Psoas muscle (tissue), 8 donors: Measurements from ENCODE around the gene ROBO3. TPM values are rescaled to one million over a fixed set of nuclear protein-coding genes. Genes with fewer than 3 reads are reported as not detected.

ENCODE experiments used
- ATAC-seq, 4 donors: fragments of 200-7000 bp; cut with Tn5 transposase; one replicate each; pipeline ENCODE4 v1.9.1; 2020; ENCODE audit warnings: moderate library complexity in 3 of 4, mild to moderate bottlenecking in 2 of 4
- DNase-seq, 2 donors: peaks; one replicate each; pipeline ENCODE4 v3.0.0-alpha.2; 2020
- H3K27ac ChIP-seq: fragments of 200-600 bp; one replicate; pipeline ENCODE4 v1.8.0; 2022
- H3K27me3 ChIP-seq, 3 donors: fragments of 200-600 bp in 1 of 3; one replicate each; pipeline versions ENCODE4 v1.6.1 to v1.8.0; 2013 to 2022; ENCODE audit warnings: low read length in 2 of 3, mild to moderate bottlenecking in 2 of 3, moderate library complexity in 1 of 3; ENCODE audit not compliant: insufficient read depth in 3 of 3
- H3K36me3 ChIP-seq, 2 donors: fragments of 200-600 bp in 1 of 2; one replicate each; pipeline versions ENCODE4 v1.6.1 to v1.8.0; 2013 to 2022; ENCODE audit warnings: low read depth in 1 of 2, mild to moderate bottlenecking in 1 of 2, moderate library complexity in 1 of 2; ENCODE audit not compliant: insufficient read depth in 1 of 2
- H3K4me1 ChIP-seq: fragments of 200-600 bp; one replicate; pipeline ENCODE4 v1.8.0; 2022
- H3K4me3 ChIP-seq: fragments of 200-600 bp; one replicate; pipeline ENCODE4 v1.8.0; 2022; ENCODE audit warnings: mild to moderate bottlenecking
- H3K9me3 ChIP-seq: fragments of 200-600 bp; one replicate; pipeline ENCODE4 v1.8.0; 2022
- CTCF ChIP-seq: fragments of 200-600 bp; IDR thresholded peaks from one replicate; pipeline ENCODE4 v1.8.0; 2022; ENCODE audit warnings: antibody characterized with exemption
- WGBS, 3 donors: extraction: QIAGEN DNeasy Blood & Tissue Kit; methylation state at CpG; one replicate each; pipeline versions ENCODE4 v1.1.6 to v1.1.7; 2013; 5-methylcytosine and 5-hydroxymethylcytosine counted together
- intact Hi-C, 2 donors: fragments of 100-400 bp; cut with DNase I; formaldehyde crosslinking; loops; one replicate each; pipeline versions ENCODE4 v1.11.0 to v1.14.2; 2022
- polyA plus RNA-seq, 3 donors: library from polyadenylated mRNA; stranded (reverse); fragments of 200-250 nt; gene quantifications; one replicate each; pipeline ENCODE4 v1.2.3, GENCODE V29; 2013
- total RNA-seq, 4 donors: library from RNA; stranded (reverse); fragmentation: NEBNext Ultra II Directional in 2 of 4; extraction: Animal tissue kit (Norgen Biotek cat#: 25700) in 2 of 4; gene quantifications; one replicate each; pipeline versions ENCODE4 v1.2.1 to v1.2.4, GENCODE V29; 2021 to 2023
- donor health status: healthy with polysubstance abuse.
- donor health status: DM: no; HTN: no; CAD: no; lungs with moderate emphysema.
- donor health status: Bipolar disorder and iron deficiency.
- donor health status: healthy.
- donor health status: DM: yes; HTN: yes; CAD: no.
- donor health status: DM: no; HTN: no; CAD: no.
- donor health status: DM: no; HTN: no; CAD: no.
- donor health status: DM: yes; HTN: yes; CAD: no.

Gene ROBO3
- total and polyA plus RNA-seq, 7 donors, result 1.7 to 3.6 (median 2.9) TPM

DNA sequence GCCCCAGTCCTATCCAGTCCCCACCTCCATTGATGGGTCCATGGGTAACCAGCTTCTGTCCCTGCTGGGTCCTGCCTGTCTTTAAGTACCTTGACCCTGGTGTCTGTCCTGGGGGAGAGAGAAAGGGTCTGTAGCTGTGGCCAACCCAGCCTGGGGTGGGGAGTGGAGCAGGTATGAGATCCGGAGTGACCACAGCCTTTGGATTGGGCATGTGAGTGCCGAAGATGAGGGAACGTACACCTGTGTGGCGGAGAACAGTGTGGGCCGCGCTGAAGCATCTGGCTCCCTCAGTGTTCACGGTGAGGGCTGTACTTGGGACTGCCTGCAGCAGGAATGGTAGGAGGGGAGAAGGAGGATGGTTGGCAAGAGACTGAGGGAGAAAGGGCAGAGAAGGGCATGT lies 5.2 kb downstream of the ROBO3 start:
- WGBS, 3 donors, result 49 to 61% (median 57%) methylated on average over 7 of the region's 7 CpGs
- Histone ChIP-seq H3K27me3 (peaks cover 0 to 79% (median 31%) of the 10 kb centered on the region in 3 donors), H3K9me3 (no peaks in the 10 kb centered on the region), H3K4me3 (no peak overlapping the region), H3K27ac (no peak overlapping the region), H3K4me1 (peaks cover 15% of the 10 kb centered on the region), H3K36me3 (no peaks in the 10 kb centered on the region)
- TF ChIP-seq CTCF, result no peak
- no peak for DNase-seq
- intact Hi-C loops, result no loop called here
- ATAC-seq, result no peak

- Histone ChIP-seq H3K4me3 (no peak overlapping the region), H3K27me3 (peaks cover 0 to 65% (median 19%) of the 10 kb centered on the region in 3 donors), H3K4me1 (peaks cover 3% of the 10 kb centered on the region), H3K36me3 (no peaks in the 10 kb centered on the region), H3K27ac (no peak overlapping the region), H3K9me3 (no peaks in the 10 kb centered on the region)
- DNase-seq (no peak), ATAC-seq (no peak)
- WGBS, 3 donors, result 46 to 63% (median 46%) methylated on average over 8 of the region's 8 CpGs
- intact Hi-C loops, result no loop called here
- TF ChIP-seq CTCF, result no peak
Observed at GRCh38 chr11:124872280-124872679, 7.0 kb downstream of the ROBO3 start.

- no peak for DNase-seq
- ATAC-seq, result no peak
- no peak for TF ChIP-seq CTCF
- no peaks in the 10 kb centered on the region for H3K36me3 ChIP-seq
- no peak overlapping the region for H3K27ac ChIP-seq
- no peaks in the 10 kb centered on the region for H3K9me3 ChIP-seq
- intact Hi-C loops, result no loop called here
- peaks cover 3% of the 10 kb centered on the region for H3K4me1 ChIP-seq
- no peak overlapping the region for H3K4me3 ChIP-seq
- H3K27me3 ChIP-seq, result peaks cover 0 to 61% (median 21%) of the 10 kb centered on the region in 3 donors
- WGBS, 3 donors, result 30 to 41% (median 33%) methylated on average over 9 of the region's 9 CpGs
Observed at GRCh38 chr11:124872741-124873140, 7.5 kb downstream of the ROBO3 start.

- Histone ChIP-seq H3K36me3 (no peaks in the 10 kb centered on the region), H3K27ac (no peak overlapping the region), H3K27me3 (peaks cover 0 to 49% (median 18%) of the 10 kb centered on the region in 3 donors), H3K4me3 (no peak overlapping the region), H3K9me3 (no peaks in the 10 kb centered on the region), H3K4me1 (no peaks in the 10 kb centered on the region)
- ATAC-seq (no peak), DNase-seq (no peak)
- no peak for TF ChIP-seq CTCF
- intact Hi-C loops, result no loop called here
- 72 to 79% (median 74%) methylated on average over 8 of the region's 8 CpGs for WGBS, 3 donors
Observed at GRCh38 chr11:124873951-124874350, 8.7 kb downstream of the ROBO3 start.

DNA sequence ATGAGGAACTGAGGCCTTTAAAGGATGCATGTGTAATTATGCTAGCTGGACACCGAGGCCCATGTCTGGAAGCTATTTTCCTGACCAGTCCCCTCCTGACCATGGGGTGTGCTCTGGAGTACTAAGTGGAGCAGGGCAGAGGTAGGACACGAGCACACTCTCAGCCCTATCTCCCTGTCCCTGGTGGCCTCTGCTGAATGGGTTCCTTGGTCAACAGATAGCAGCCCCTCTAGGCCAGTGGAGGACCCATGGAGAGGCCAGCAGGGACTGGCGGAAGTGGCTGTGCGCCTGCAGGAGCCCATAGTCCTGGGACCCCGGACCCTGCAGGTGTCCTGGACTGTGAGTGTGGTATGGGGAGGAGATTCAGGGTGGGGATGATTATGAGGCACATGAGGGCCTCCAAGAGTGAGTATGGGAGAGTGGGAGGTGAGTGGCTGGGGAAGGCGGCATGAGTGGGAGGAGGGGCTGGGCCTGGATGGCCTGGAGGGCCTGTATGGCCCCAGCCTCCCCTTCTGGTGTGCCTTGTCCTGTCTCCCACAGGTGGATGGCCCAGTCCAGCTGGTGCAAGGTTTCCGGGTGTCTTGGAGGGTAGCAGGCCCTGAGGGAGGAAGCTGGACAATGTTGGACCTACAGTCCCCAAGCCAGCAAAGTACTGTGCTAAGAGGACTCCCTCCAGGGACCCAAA lies 9.5 kb downstream of the ROBO3 start:
- H3K9me3 ChIP-seq, result no peaks in the 10 kb centered on the region
- no peak overlapping the region for H3K4me3 ChIP-seq
- no peak for TF ChIP-seq CTCF
- no peaks in the 10 kb centered on the region for H3K36me3 ChIP-seq
- H3K27ac ChIP-seq, result no peak overlapping the region
- no peaks in the 10 kb centered on the region for H3K4me1 ChIP-seq
- ATAC-seq (no peak), DNase-seq (no peak)
- WGBS, 3 donors, result 93 to 96% (median 95%) methylated on average over 6 to 7 of the region's 7 CpGs
- peaks cover 0 to 41% (median 13%) of the 10 kb centered on the region in 3 donors for H3K27me3 ChIP-seq
- intact Hi-C loops, result no loop called here
